Measurements from ENCODE around the gene TAF11L3.

- no peak for TF ChIP-seq CTCF (tag by site-specific recombination; IDR thresholded peaks at IDR 0.05)
- TF ChIP-seq ATF2 (tag by site-specific recombination; IDR thresholded peaks at IDR 0.05; ENCODE audit: low read depth) = no peak
- no peak for TF ChIP-seq PBX3 (CRISPR knock-in tag; IDR thresholded peaks at IDR 0.05)
- no peak for TF ChIP-seq ZBTB17 (tag by site-specific recombination; IDR thresholded peaks at IDR 0.05)
- no peak for TF ChIP-seq ZNF24 (tag by site-specific recombination; IDR thresholded peaks at IDR 0.05)
- no peak for TF ChIP-seq ZBTB49 (tag by site-specific recombination; IDR thresholded peaks at IDR 0.05; ENCODE audit: low read depth)
- TF ChIP-seq TRIM28 (IDR thresholded peaks at IDR 0.05; ENCODE audit: borderline replicate concordance, low read length) = no peak
- no peak for TF ChIP-seq SP2 (tag by site-specific recombination; IDR thresholded peaks at IDR 0.05)
- TF ChIP-seq ZNF138 (tag by site-specific recombination; IDR thresholded peaks at IDR 0.05; ENCODE audit: borderline replicate concordance) = no peak
- no peak for TF ChIP-seq REST (tag by site-specific recombination; IDR thresholded peaks at IDR 0.05)
- TF ChIP-seq ZFP41 (tag by site-specific recombination; IDR thresholded peaks at IDR 0.05; ENCODE audit: borderline replicate concordance) = no peak
- TF ChIP-seq ZNF785 (tag by site-specific recombination; IDR thresholded peaks at IDR 0.05) = no peak
- no peak for TF ChIP-seq ZNF580 (tag by site-specific recombination; IDR thresholded peaks at IDR 0.05)
These were observed 25.4 kb upstream of the TAF11L3 start for GRCh38 chr5:17492770-17493169.

Data from HEK293 (cell line).